Fibroblast of lung (primary cell): Measurements from ENCODE around the gene DNAJB6. TPM values are rescaled to one million over a fixed set of nuclear protein-coding genes. Genes with fewer than 3 reads are reported as not detected.

Source experiments
- DNase-seq, 2 donors: peaks; one replicate each; pipeline versions ENCODE4 v3.0.0 to v3.0.0-alpha.2; 2010; ENCODE audit warnings: low read depth in 2 of 2
- H2AFZ ChIP-seq: 2 replicates; pipeline ENCODE4 v1.5.1; 2012; ENCODE audit warnings: low read length, control low read depth, inconsistent platforms
- H3K27ac ChIP-seq: 2 replicates; pipeline ENCODE4 v1.5.1; 2011; ENCODE audit warnings: low read length, control low read depth; ENCODE audit not compliant: insufficient read depth
- H3K27me3 ChIP-seq: 2 replicates; pipeline ENCODE4 v1.5.1; 2011; ENCODE audit warnings: mild to moderate bottlenecking, low read length; ENCODE audit not compliant: control insufficient read depth, insufficient read depth
- H3K36me3 ChIP-seq: 2 replicates; pipeline ENCODE4 v1.5.1; 2011; ENCODE audit warnings: low read length; ENCODE audit not compliant: control insufficient read depth, insufficient read depth
- H3K4me1 ChIP-seq: 2 replicates; pipeline ENCODE4 v1.5.1; 2011; ENCODE audit warnings: low read length; ENCODE audit not compliant: control insufficient read depth, insufficient read depth; ENCODE audit errors: extremely low read depth
- H3K4me2 ChIP-seq: 2 replicates; pipeline ENCODE4 v1.5.1; 2011; ENCODE audit warnings: low read length, control low read depth; ENCODE audit not compliant: insufficient read depth; ENCODE audit errors: extremely low read depth
- H3K4me3 ChIP-seq, 4 experiments: fragments of 200-600 bp in 1 of 4; sonication (generic) in 1 of 4; replicated peaks in 1 of 4; 2 replicates each; pipeline ENCODE4 v1.5.1; 2011 to 2016; ENCODE audit warnings: low read length in 4 of 4, low read depth in 3 of 4, mild to moderate bottlenecking in 3 of 4, control low read depth in 2 of 4, inconsistent platforms in 1 of 4, mixed read lengths in 1 of 4; ENCODE audit not compliant: insufficient read depth in 1 of 4; ENCODE audit errors: control extremely low read depth in 1 of 4
- H3K79me2 ChIP-seq: 2 replicates; pipeline ENCODE4 v1.5.1; 2012; ENCODE audit warnings: mild to moderate bottlenecking, low read length, inconsistent platforms; ENCODE audit not compliant: control insufficient read depth, insufficient read depth
- H3K9ac ChIP-seq: 2 replicates; pipeline ENCODE4 v1.5.1; 2011; ENCODE audit warnings: mild to moderate bottlenecking, low read length, control low read depth; ENCODE audit not compliant: insufficient read depth
- H3K9me3 ChIP-seq: 2 replicates; pipeline ENCODE4 v1.5.1; 2012; ENCODE audit warnings: low read depth, low read length; ENCODE audit not compliant: control insufficient read depth, insufficient read depth
- H4K20me1 ChIP-seq: 2 replicates; pipeline ENCODE4 v1.5.1; 2011; ENCODE audit warnings: low read length; ENCODE audit not compliant: control insufficient read depth, insufficient read depth; ENCODE audit errors: extremely low read depth
- EZH2 ChIP-seq: IDR thresholded peaks from 2 replicates; pipeline ENCODE4 v1.5.1; 2012; ENCODE audit warnings: low read length, control low read depth, mild to moderate bottlenecking; ENCODE audit errors: missing control alignments
- polyA plus RNA-seq, 2 donors: library from polyadenylated mRNA; depleted of rRNA in 1 of 2; stranded (reverse) in 1 of 2; unstranded in 1 of 2; fragments of >200 nt; gene quantifications; 2 replicates each; pipeline ENCODE4 v1.2.1, GENCODE V29; 2011 to 2012; ENCODE audit warnings: missing spikeins in 1 of 2
- total RNA-seq: library from RNA; depleted of rRNA; stranded (reverse); fragments of >200 nt; gene quantifications from 2 replicates; pipeline ENCODE4 v1.2.1, GENCODE V29; 2014
- TF ChIP-seq, protein P1 (sequence below), 2 donors: IDR thresholded peaks in 1 of 2; conservative IDR thresholded peaks in 1 of 2; 1 replicate in 1 of 2; 2 replicates in 1 of 2; pipeline ENCODE4 v1.5.1; 2011 to 2012; ENCODE audit warnings: low read length in 2 of 2, control low read depth in 1 of 2, inconsistent platforms in 1 of 2, low read depth in 1 of 2, mild to moderate bottlenecking in 1 of 2

The DNAJB6 gene
- total and polyA plus RNA-seq, 2 donors (not counting 1 experiment from before 2014, with no cell fraction given) = 86.2 to 117 TPM

DNA sequence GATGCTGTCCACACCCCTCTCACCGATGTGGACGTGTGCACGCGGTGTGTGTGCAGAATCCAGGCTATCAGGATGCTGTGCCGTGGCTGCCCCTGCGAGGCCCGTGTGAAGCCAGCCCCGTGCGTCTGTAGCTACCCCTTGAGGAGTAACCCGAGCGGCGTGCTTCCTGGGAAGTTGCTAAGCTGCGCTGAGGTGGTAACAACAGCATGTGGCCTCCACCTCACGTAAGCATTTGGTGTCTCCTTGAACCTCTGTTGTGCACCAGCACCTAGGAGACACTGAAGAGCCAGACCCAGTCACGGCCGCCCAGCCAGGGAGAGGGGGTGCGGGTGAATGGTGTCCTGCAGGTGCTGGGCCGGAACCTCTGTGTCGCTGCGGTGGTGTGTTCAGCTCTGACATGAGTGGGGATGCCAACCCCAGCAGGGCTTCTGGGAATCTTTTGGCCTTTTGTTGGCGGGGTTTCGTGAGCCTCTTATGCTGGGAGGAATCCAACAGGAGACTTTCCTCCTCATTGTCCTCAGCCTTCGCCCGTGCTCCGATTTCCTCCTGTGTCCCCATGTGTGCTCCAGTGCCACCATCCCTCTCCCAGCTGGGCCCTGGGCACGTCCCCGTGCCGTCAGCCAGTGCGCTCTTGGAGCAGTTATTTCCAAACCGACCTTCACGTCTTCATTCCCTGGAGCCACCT lies 60.4 kb downstream of the DNAJB6 start:
- Histone ChIP-seq H3K27ac (peak overlapping the region; percentile 76), H3K79me2 (peaks cover 20% of the 10 kb centered on the region), H3K36me3 (peaks cover 9% of the 10 kb centered on the region), H3K4me1 (peaks cover 14% of the 10 kb centered on the region), H3K27me3 (no peaks in the 10 kb centered on the region), H3K4me2 (no peak overlapping the region), H4K20me1 (no peaks in the 10 kb centered on the region), H3K9ac (no peak overlapping the region), H3K9me3 (no peaks in the 10 kb centered on the region), H2AFZ (no peak overlapping the region), H3K4me3 (no peak overlapping the region)
- DNase-seq = no peak
- TF ChIP-seq EZH2 = no peak
- TF ChIP-seq, protein P1, sequence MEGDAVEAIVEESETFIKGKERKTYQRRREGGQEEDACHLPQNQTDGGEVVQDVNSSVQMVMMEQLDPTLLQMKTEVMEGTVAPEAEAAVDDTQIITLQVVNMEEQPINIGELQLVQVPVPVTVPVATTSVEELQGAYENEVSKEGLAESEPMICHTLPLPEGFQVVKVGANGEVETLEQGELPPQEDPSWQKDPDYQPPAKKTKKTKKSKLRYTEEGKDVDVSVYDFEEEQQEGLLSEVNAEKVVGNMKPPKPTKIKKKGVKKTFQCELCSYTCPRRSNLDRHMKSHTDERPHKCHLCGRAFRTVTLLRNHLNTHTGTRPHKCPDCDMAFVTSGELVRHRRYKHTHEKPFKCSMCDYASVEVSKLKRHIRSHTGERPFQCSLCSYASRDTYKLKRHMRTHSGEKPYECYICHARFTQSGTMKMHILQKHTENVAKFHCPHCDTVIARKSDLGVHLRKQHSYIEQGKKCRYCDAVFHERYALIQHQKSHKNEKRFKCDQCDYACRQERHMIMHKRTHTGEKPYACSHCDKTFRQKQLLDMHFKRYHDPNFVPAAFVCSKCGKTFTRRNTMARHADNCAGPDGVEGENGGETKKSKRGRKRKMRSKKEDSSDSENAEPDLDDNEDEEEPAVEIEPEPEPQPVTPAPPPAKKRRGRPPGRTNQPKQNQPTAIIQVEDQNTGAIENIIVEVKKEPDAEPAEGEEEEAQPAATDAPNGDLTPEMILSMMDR (conservative IDR thresholded peaks at IDR 0.05 in 1 of 2, IDR thresholded peaks at IDR 0.05 in 1 of 2; ENCODE audit: low read depth in 1 of 2, low read length in 2 of 2) = no peak

DNA sequence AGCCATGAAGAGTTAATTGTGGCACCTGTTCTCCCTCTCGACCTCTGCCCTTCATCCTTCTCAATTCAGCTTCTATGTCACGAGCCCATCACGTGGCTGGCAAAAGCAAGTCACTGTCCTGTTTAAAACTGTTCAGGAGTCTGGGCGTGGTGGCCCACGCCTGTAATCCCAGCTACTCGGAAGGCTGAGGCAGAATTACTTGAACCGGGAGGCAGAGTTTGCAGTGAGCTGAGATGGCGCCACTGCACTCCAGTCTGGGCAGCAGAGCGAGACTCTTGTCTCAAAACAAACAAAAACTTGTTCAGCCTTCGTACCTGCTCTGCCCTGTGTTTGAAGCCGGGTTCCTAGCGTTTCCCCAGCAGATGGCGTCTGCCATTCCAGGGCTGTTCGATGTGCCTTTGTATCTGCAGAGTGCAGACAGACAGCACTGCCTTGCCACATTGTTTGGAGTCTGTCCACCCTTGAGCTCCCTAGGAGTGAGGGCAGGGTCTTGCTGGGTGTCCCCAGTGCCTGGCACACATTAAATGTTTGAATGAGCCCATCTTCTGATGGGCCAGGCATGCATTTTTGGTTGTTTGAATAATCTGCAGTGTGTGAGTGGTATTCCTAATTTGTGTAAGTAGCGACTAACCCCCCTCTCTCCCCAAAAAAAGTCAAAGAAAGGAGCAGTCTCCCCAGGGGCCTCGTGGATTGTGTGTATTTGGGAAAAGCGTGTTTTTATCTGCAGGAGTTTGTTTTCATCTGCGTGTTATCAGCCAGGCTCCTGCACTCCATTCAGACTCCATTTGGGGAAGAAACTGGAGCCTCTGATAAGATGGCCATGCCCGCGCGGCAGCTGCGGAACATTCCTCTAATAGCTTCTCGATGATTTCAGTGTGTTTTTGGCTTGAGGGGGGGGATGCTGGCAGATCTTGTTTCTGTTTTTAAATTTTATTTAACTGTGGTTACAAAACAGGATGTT lies 61.2 kb downstream of the DNAJB6 start:
- Histone ChIP-seq H2AFZ (peak overlapping the region; percentile 61), H3K79me2 (peaks cover 17% of the 10 kb centered on the region), H3K4me1 (peaks cover 14% of the 10 kb centered on the region), H3K9me3 (no peaks in the 10 kb centered on the region), H3K9ac (peak overlapping the region; percentile 17), H3K4me3 (peak overlapping the region; percentile 6 to 38 (median 20)), H3K27me3 (no peaks in the 10 kb centered on the region), H3K27ac (peak overlapping the region; percentile 76), H4K20me1 (no peaks in the 10 kb centered on the region), H3K4me2 (peak overlapping the region; percentile 73), H3K36me3 (peaks cover 9% of the 10 kb centered on the region)
- peak; percentile 71 to 73 for DNase-seq
- no peak for TF ChIP-seq EZH2
- TF ChIP-seq, protein P1 (conservative IDR thresholded peaks at IDR 0.05 in 1 of 2, IDR thresholded peaks at IDR 0.05 in 1 of 2; ENCODE audit: low read depth in 1 of 2, low read length in 2 of 2) = peak; percentile 55 to 65

DNA sequence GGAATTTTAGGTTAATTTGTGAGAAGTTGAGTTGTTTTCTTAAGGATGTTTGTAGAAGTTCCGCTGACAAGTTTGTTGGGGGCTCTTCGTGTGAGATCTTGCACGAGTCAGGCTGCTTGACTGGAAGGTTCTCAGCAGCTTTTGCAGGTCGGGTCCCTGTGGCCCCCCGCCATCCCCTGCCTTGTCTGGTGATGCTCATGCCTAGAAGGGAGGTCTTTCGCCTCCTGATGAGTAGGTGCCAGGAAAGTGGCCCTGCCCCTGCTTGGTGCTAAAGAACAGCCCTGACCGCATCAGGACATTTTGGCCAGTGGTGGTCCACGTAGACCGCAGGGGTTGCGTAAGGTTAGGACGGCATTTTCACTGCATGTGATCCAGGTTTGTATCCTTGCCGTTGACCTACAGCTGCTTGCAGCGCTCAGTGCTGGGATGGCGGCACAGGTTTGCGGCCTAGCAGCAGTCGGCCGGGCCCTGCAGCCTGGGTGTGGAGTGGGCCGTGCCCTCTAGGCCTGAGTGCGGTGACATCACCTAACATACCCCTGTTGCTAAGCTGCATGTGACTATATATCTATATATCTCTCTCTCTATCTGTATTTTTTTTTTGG lies 62.4 kb downstream of the DNAJB6 start:
- Histone ChIP-seq H2AFZ (no peak overlapping the region), H3K4me1 (peaks cover 14% of the 10 kb centered on the region), H3K9ac (no peak overlapping the region), H3K9me3 (no peaks in the 10 kb centered on the region), H3K4me3 (no peak overlapping the region), H3K79me2 (peaks cover 14% of the 10 kb centered on the region), H3K36me3 (peaks cover 9% of the 10 kb centered on the region), H3K27me3 (no peaks in the 10 kb centered on the region), H3K4me2 (no peak overlapping the region), H3K27ac (peak overlapping the region; percentile 76), H4K20me1 (no peaks in the 10 kb centered on the region)
- DNase-seq = no peak
- TF ChIP-seq EZH2 = no peak
- TF ChIP-seq, protein P1 (conservative IDR thresholded peaks at IDR 0.05 in 1 of 2, IDR thresholded peaks at IDR 0.05 in 1 of 2; ENCODE audit: low read depth in 1 of 2, low read length in 2 of 2) = no peak
